Inflammatory macrophage treated with lipopolysaccharide for 1 hour (primary cell): Measurements from ENCODE around the gene GALNT4.
A peak's percentile ranks its signal among the peaks of the same experiment; 100 is the strongest.

Experiments used
- DNase-seq, 2 donors: peaks; one replicate each; pipeline ENCODE4 v3.0.0-alpha.2; 2020 to 2022

GALNT4 gene

DNA sequence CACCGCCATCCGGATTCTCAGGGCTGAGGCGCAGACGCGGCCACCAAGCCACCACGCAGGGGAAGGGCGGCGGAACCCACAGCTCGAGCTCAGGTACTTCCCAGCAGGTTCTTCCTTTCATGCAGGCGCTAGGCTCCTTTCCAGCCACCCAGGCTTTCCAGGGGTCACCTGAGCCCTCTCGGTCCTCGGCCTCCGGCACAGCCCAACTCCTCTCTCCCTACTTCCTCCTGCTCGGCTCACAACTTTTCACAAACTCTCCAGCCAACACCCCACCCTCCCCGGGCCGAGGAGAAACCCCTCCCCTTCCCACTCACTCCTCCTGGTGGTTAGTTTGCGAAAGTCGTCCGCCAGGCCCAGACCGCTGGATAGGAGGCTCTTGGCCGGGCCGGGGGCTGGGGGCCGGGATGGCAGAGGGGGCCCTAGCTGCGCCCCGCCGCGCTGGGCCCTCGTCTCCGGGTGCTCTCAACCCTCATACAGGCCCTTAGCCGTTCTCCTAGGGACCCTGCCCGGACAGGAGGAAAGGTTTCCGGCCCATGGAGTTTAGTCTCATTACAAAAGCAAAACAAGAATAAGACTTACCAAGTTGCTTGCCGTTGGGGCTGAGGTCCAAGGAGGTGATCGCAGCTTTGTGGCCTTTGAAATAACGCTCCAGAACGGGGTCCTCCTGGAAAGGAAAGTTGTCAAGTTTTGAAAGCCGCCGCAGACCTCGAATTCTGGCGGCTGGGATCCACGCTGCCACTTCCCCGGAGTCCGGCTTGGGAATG, at the start of gene GALNT4:
Gene GALNT4, minus strand, starts transcription at position 256 of the 764 bp plus-strand sequence. Its CDS starts 247 bp downstream, at position 9.
- peak; percentile 85 to 92 for DNase-seq

- no peak for DNase-seq
Observed at GRCh38 chr12:89573051-89573810, 48.6 kb upstream of the GALNT4 start.

GRCh38 chr12:89571491-89572195, 47.0 kb upstream of the GALNT4 start:
- DNase-seq: peak in 1 of 2 donors; percentile 18

GRCh38 chr12:89568484-89568883, 43.9 kb upstream of the GALNT4 start:
- no peak for DNase-seq

DNA sequence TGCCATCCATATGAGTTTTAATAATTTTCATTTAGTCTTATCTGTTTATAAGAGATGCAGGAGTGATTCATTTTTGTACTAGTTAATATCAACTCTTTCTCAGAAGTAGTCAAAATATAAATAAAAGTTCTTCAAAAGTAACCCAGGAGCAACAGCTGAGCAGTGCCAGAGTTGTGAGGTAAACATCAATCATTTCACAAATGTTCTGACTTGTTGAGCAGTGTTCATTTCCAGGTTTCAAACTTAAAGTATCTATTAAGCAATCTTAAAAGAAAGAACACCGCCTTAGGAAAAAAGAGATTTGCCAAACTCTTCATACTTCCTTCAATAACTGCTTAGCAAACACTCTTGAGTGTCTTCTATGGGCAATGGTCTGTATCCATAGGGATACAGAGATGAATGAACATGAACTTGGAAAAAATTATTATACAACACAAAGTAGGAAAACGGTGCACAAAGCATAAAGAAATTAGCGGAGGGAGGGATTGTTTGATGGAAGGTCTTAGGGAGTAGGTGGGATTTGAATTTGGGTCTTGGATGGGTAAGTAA, 43.2 kb upstream of the GALNT4 start:
- no peak for DNase-seq

DNA sequence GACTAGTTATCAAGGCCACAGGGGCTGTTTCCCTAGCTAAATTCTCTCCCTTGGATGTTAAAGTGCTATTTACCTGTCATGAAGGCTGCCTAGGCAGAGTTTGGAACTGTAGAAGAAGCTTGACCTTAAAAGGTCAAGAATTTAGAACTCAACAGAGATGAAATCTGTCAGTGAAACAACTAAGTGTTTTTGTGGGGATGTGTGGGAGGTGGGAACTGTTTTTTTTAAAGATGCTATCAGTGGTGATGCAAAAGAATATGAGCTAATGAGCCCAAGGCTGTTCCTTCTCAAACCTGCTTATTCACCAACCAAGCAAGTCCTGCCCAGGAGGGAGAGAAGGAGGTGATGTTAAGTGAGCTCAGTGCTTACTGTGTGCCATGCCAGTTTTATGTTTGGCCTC, 42.0 kb upstream of the GALNT4 start:
- peak in 1 of 2 donors; percentile 37 for DNase-seq

DNA sequence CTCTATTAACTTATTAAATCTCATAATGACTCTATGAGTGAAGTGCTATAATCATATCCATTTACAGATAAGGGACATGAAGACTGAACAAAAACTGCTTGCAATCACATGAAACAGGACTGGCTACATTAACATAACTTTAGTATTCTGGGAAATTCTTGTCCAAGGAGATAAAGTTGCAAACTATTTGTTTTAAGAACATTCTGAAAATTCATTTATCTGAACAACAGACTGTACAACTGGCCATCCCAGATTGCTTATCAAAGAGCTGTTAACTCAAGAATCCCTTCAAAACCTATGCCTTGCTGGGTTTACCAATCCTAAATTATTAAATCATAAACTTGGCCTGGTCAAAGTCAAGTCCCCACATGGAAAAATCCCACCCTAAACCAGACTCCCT, 40.4 kb upstream of the GALNT4 start:
- DNase-seq: no peak

DNA sequence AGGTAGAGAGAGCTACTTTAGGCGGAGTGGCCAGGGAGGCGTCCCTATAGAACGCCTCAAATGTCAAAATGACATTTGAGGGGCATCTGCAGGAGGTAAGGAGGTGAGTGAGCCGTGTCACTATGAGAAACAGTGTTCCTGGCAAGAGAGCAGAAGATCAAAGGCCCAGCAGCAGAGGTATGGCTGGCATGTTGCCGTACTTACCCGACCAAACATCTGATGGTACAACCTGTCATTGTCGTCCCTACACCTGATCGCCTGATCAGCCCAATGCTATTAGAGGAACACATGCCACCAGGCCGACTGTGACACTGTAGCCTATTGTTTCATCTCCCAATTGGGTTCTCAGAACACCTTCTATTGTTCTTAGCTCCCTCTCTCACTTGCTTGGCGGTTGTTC, 35.2 kb upstream of the GALNT4 start:
- DNase-seq: no peak

- no peak for DNase-seq
Observed at GRCh38 chr12:89556976-89557375, 32.4 kb upstream of the GALNT4 start.

GRCh38 chr12:89552376-89552775, 27.8 kb upstream of the GALNT4 start:
- no peak for DNase-seq

- DNase-seq: no peak
Observed at GRCh38 chr12:89551747-89552146, 27.2 kb upstream of the GALNT4 start.

DNA sequence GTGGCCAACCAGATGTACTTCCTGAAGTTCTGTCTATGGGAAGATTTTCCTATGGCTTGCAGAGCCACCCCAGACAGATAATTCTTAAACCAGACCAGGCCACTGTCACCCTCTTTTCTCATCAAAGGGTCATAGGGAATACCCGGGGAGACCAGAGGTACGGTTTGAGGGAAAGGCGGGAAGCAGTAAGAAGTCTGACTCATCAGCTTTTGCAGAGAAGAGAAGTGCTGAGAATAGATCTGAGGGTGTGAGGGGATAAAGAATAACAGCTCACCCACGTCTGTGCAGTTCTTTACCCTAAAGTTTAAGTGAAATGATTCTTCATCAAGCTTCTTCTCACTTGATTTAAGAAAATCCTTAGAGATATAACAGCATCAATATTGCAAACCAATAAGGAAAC, 22.5 kb upstream of the GALNT4 start:
- peak in 1 of 2 donors; percentile 15 for DNase-seq

GRCh38 chr12:89546151-89546550, 21.6 kb upstream of the GALNT4 start:
- no peak for DNase-seq

GRCh38 chr12:89544681-89545184, 20.1 kb upstream of the GALNT4 start:
- no peak for DNase-seq

DNA sequence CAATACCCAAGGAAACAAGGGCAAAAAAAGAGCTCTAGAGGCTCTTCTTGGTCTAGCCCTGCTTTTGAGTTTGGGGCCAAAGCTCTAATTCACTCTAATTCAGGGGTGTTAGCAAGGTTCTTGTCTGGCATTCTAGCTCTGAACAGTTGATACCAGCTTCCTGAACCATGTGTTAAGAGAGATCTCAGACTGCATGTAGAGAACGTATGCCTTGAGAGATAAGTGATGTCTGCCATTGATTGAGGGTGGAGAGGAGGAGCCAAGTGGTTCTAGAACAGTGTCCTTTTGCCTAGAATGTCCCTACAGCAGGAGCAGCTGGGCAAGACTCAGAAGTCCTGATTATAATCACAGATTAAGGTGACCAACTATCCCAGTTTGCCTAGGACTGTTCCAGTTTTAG, 19.4 kb upstream of the GALNT4 start:
- DNase-seq: no peak

DNA sequence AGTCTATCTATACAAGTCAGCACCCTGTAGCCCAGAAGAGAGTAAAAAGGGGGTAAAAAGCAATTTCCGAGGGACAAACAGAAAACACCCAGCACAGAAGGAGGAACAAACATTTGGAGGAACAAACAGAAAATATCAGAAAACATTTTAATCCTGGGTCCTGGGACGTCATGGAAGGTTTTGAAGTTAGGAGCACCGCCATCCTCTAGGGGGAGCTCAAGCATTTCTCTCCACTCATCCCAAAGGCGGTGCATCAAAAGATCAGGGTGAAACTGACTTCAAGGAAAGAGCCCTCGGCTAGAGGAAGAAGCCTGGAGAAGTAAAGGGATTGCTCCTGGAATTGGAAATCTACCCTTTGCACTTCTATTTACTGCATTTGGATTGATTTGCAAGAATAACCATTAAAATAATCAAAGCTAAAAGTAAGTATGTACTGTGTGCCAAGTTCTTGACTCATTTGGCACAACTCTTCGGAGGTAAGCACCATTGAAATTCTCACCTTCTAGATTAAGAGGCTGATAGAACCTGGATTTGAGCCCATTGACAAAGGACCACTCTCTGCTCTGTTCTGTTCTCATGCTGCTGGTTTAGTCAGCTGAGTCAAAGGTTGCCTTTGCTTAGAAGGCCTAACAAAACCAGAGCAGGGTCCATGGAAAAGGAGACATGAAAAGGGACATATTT, 18.5 kb upstream of the GALNT4 start:
- peak; percentile 62 to 90 for DNase-seq

DNA sequence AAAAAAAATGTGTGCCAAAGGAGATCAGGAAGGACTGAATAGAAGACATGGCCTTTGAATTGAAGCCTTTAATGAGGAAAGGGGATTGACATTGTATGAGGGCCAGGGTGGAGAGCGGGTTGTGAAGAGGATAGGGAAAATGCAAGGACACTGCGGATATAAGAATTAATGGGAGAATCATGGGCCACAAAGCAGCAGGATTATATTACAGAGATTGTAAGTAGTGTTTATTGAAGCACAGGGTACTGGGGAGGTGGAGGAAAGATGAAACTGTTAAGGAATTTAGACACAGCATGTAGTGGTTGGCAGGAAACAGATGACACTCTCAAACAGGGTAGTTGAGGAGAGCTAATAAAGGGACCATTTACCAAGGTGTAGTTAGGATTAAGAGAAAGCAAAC, 17.6 kb upstream of the GALNT4 start:
- DNase-seq: no peak

- no peak for DNase-seq
Observed at GRCh38 chr12:89540586-89540985, 16.0 kb upstream of the GALNT4 start.

GRCh38 chr12:89539426-89540223, 15.0 kb upstream of the GALNT4 start:
- DNase-seq: no peak

DNA sequence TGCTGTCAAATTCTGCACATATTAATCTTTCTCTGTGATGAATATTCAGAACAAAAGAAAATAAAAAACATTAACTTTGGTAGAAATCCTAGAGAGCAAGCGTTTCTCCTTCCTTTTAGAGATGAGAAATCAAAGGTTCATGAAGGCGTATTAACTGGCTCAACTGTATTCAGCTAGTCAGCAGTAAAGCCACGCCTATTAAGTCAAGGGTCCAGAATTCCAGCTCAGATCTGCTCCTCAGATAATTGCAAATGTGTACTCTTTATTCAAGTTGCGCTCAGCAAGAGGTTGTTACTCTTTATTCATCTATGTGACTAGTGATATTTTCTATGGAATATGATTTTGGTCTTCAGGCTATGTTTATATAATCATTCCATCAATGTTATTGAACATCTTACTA, 14.3 kb upstream of the GALNT4 start:
- DNase-seq: no peak

- no peak for DNase-seq
Observed at GRCh38 chr12:89537389-89537788, 12.8 kb upstream of the GALNT4 start.

DNA sequence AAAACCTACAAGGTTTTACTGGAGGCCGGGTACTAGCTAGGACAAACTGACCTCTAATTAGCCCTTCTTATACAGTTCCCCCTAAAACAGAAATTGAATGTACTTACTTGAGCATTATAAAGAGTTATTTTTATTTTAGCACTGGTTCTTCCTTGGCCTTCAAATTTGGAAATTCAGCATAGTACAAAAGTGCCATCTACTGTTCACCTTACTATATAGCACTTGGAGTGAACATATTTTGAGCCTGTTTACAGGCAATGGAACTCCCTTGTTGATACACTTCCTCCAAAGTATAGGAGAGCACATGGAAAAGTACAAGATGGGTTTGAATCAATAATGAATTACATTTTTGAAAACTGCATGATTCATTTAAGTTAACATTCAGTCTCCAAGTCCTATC, 5.1 kb upstream of the GALNT4 start:
- peak; percentile 49 to 71 for DNase-seq
